K562 (cell line): Measurements from ENCODE around the gene CLCNKB. TPM values are rescaled to one million over a fixed set of nuclear protein-coding genes. Genes with fewer than 3 reads are reported as not detected.

Experiments
- ADNP ChIP-seq: fragments of 200-800 bp; sonication (Bioruptor generic); IDR thresholded peaks from 2 replicates; pipeline ENCODE4 v1.6.1; 2016; ENCODE audit warnings: missing genetic modification characterization, missing compliant biosample characterization
- CHAMP1 ChIP-seq: fragments of 450-650 bp; IDR thresholded peaks from 2 replicates; pipeline ENCODE4 v1.6.1; 2016; ENCODE audit warnings: mild to moderate bottlenecking
- HMBOX1 ChIP-seq: sonication (generic); IDR thresholded peaks from 2 replicates; pipeline ENCODE4 v1.6.1; 2016
- MITF ChIP-seq: IDR thresholded peaks from 2 replicates; pipeline ENCODE4 v1.6.1; 2014; ENCODE audit warnings: antibody characterized with exemption
- PCBP1 ChIP-seq: fragments of 200-400 bp; formaldehyde crosslinking; IDR thresholded peaks from 2 replicates; pipeline ENCODE4 v1.6.1; 2018; ENCODE audit warnings: mild to moderate bottlenecking, low read depth, low read length; ENCODE audit not compliant: poor library complexity, severe bottlenecking
- POLR2AphosphoS2 ChIP-seq: IDR thresholded peaks from 2 replicates; pipeline ENCODE4 v1.6.1; 2012; ENCODE audit warnings: low read length, improper control_type of control experiment
- RFX1 ChIP-seq: fragments of 450-650 bp; IDR thresholded peaks from 2 replicates; pipeline ENCODE4 v1.6.1; 2016; ENCODE audit warnings: mild to moderate bottlenecking, moderate library complexity
- SFPQ ChIP-seq: fragments of 200-400 bp; formaldehyde crosslinking; IDR thresholded peaks from 2 replicates; pipeline ENCODE4 v1.6.1; 2017; ENCODE audit warnings: mild to moderate bottlenecking, low read depth, low read length, moderate library complexity
- TEAD4 ChIP-seq, 2 experiments: sonication (generic) in 1 of 2; formaldehyde crosslinking in 1 of 2; IDR thresholded peaks; 2 replicates each; pipeline versions ENCODE4 v1.6.1 to v1.8.0; 2012 to 2022; ENCODE audit warnings: borderline replicate concordance in 1 of 2, inconsistent platforms in 1 of 2, low read length in 1 of 2, mild to moderate bottlenecking in 1 of 2, missing genetic modification reagents in 1 of 2
- ZNF217 ChIP-seq: sonication (generic); formaldehyde crosslinking; IDR thresholded peaks from 2 replicates; pipeline ENCODE4 v1.8.0; 2022; ENCODE audit warnings: mild to moderate bottlenecking, missing genetic modification reagents
- ZNF436 ChIP-seq: fragments of 250-450, 450-650 bp; sonication (Bioruptor Pico); formaldehyde crosslinking; IDR thresholded peaks from 2 replicates; pipeline ENCODE4 v1.7.0; 2020; ENCODE audit warnings: mild to moderate bottlenecking
- ZNF507 ChIP-seq: conservative IDR thresholded peaks from 2 replicates; pipeline ENCODE4 v1.6.1; 2017; ENCODE audit warnings: missing genetic modification characterization, missing compliant biosample characterization
- ZNF609 ChIP-seq: sonication (generic); formaldehyde crosslinking; IDR thresholded peaks from 2 replicates; pipeline ENCODE4 v1.8.1; 2023; ENCODE audit warnings: missing genetic modification reagents, mild to moderate bottlenecking, borderline replicate concordance
- polyA plus RNA-seq, 8 experiments: library from polyadenylated mRNA; depleted of rRNA in 4 of 8; stranded (reverse) in 5 of 8; unstranded in 3 of 8; fragments of >200 nt; fragmentation: Nextera tagmentation in 2 of 8; fragmentation: Illumina TruSeq in 1 of 8; extraction: Ambion mirVana in 2 of 8; extraction: Trizol in 1 of 8; gene quantifications; 2 replicates each; pipeline versions ENCODE4 v1.2.1 to v1.2.3, GENCODE V29; 2011 to 2014; ENCODE audit warnings: inconsistent platforms in 1 of 8, missing spikeins in 1 of 8
- total RNA-seq, 7 experiments: library from RNA; depleted of rRNA in 6 of 7; stranded (reverse); fragments of >200 nt in 6 of 7; fragmentation: Illumina TruSeq in 2 of 7; extraction: Trizol in 2 of 7; gene quantifications; 2 replicates each; pipeline versions ENCODE4 v1.2.1 to v1.2.3, GENCODE V29; 2011 to 2021; ENCODE audit warnings: low replicate concordance in 1 of 7

CLCNKB gene
- total and polyA plus RNA-seq, 9 of the 15 experiments (the other 6 are each of a cell fraction or from before 2014, with no cell fraction given) = 0.08 to 1.7 (median 0.64) TPM

- TF ChIP-seq SFPQ (no peak), PCBP1 (no peak), TEAD4 (IDR thresholded peaks at IDR 0.05; ENCODE audit: low read length) (0 out of 2 replicates have a peak, but pooled peaks have one; percentile 16), TEAD4 (CRISPR knock-in tag; IDR thresholded peaks at IDR 0.05; ENCODE audit: borderline replicate concordance) (no peak), ZNF609 (peak; percentile 51; the same call in 1 of the 2 replicates), ZNF217 (no peak), ADNP (no peak), MITF (no peak), POLR2AphosphoS2 (no peak), CHAMP1 (no peak), ZNF436 (CRISPR knock-in tag) (no peak), RFX1 (no peak), ZNF507 (tag) (no peak), HMBOX1 (no peak)
These were observed 12.3 kb downstream of the CLCNKB start (continued) for GRCh38 chr1:16055613-16056520.
